ENCODE results near the gene EPAS1. TPM values are rescaled to one million over a fixed set of nuclear protein-coding genes. Genes with fewer than 3 reads are reported as not detected.
A peak's percentile ranks its signal among the peaks of the same experiment; 100 is the strongest.

EPAS1 gene
- total and polyA plus RNA-seq, 2 of the 13 experiments (the other 11 are each of a cell fraction or from before 2014, with no cell fraction given): 47.1 to 182 TPM

GRCh38 chr2:46298522-46299353 lies 1.5 kb downstream of the EPAS1 start (continued):
- TF ChIP-seq SP140L (CRISPR knock-in tag; IDR thresholded peaks at IDR 0.05; ENCODE audit: borderline replicate concordance) (no peak), ZNF75D (CRISPR knock-in tag; IDR thresholded peaks at IDR 0.05; ENCODE audit: borderline replicate concordance) (no peak), THAP8 (CRISPR knock-in tag; IDR thresholded peaks at IDR 0.05; ENCODE audit: borderline replicate concordance) (no peak), BRD4 (CRISPR knock-in tag; IDR thresholded peaks at IDR 0.05) (peak; percentile 59; the same call in 1 of the 2 replicates), ATF7-NPFF (CRISPR knock-in tag; IDR thresholded peaks at IDR 0.05; ENCODE audit: low read depth) (0 out of 2 replicates have a peak, but pooled peaks have one; percentile 33), ZNF883 (CRISPR knock-in tag; IDR thresholded peaks at IDR 0.05; ENCODE audit: not compliant biosample characterization) (peak; percentile 94), ZBTB26 (CRISPR knock-in tag; IDR thresholded peaks at IDR 0.05; ENCODE audit: borderline replicate concordance) (no peak), TBX3 (IDR thresholded peaks at IDR 0.05; ENCODE audit: borderline replicate concordance) (no peak), STAT6 (CRISPR knock-in tag; IDR thresholded peaks at IDR 0.05; ENCODE audit: borderline replicate concordance) (no peak), ZSCAN21 (CRISPR knock-in tag; IDR thresholded peaks at IDR 0.05; ENCODE audit: borderline replicate concordance) (0 out of 2 replicates have a peak, but pooled peaks have one; percentile 58), ZNF33B (CRISPR knock-in tag; IDR thresholded peaks at IDR 0.05) (no peak), MBD4 (IDR thresholded peaks at IDR 0.05; ENCODE audit: borderline replicate concordance, low read length) (no peak), PRDM10 (CRISPR knock-in tag; IDR thresholded peaks at IDR 0.05; ENCODE audit: low read depth) (no peak), FOXA1 (IDR thresholded peaks at IDR 0.05) (no peak), FOXA1 (CRISPR knock-in tag; IDR thresholded peaks at IDR 0.05) (0 out of 2 replicates have a peak, but pooled peaks have one; percentile 8)
